VCaP (cell line): Measurements from ENCODE around the gene DUSP8.
A peak's percentile ranks its signal among the peaks of the same experiment; 100 is the strongest.
"Not testable (repeated sequence)": the region's sequence is repeated elsewhere in the genome, so short reads cannot be mapped to it uniquely, and the experiment has no call there.

Source experiments
- H3K27ac ChIP-seq: fragments of 450-650 bp; 2 replicates; pipeline ENCODE4 v1.5.1; 2017
- CTCF ChIP-seq: fragments of 450-650 bp; conservative IDR thresholded peaks from 2 replicates; pipeline ENCODE4 v1.5.1; 2017; ENCODE audit warnings: mild to moderate bottlenecking, moderate library complexity

Gene DUSP8

GRCh38 chr11:1589996-1590395 is 17.9 kb upstream of the DUSP8 start:
- H3K27ac ChIP-seq, result no peak overlapping the region
- no peak for TF ChIP-seq CTCF

DNA sequence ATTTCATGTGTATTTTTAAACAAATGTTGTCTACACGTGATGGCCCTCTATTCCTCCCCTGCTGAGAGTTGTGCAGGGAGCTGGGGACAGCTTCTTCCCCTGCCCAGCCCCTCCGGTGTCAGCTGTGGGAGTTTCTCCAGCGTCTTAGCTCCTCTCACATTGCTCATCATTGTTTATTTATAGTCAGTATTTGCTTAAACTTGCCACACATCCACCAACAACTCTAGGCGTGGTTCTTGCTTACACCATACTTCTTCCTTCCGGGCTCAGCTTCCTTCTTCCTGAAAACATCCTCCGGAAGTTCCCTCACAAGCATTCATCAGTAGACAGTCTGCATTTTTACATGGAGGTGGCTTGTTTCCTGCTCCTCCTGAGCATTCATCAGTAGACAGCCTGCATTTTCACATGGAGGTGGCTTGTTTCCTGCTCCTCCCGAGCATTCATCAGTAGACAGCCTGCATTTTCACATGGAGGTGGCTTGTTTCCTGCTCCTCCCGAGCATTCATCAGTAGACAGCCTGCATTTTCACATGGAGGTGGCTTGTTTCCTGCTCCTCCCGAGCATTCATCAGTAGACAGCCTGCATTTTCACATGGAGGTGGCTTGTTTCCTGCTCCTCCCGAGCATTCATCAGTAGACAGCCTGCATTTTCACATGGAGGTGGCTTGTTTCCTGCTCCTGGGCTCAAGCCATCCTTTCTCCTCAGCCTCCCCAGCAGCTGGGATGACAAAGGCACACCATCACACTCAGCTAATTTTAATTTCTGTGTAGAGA is 17.3 kb upstream of the DUSP8 start:
- not testable (repeated sequence) for H3K27ac ChIP-seq

GRCh38 chr11:1586699-1587098 is 14.6 kb upstream of the DUSP8 start:
- no peak for TF ChIP-seq CTCF
- H3K27ac ChIP-seq, result no peak overlapping the region

GRCh38 chr11:1584661-1585370 is 12.7 kb upstream of the DUSP8 start, which contains the start of gene KRTAP5-1:
KRTAP5-1 (minus strand) TSS chr11:1585283; CDS start chr11:1585249, 34 bp downstream.
- not testable (repeated sequence) for H3K27ac ChIP-seq

GRCh38 chr11:1582909-1583308 is 10.8 kb upstream of the DUSP8 start:
- not testable (repeated sequence) for H3K27ac ChIP-seq

GRCh38 chr11:1581976-1582375 is 9.9 kb upstream of the DUSP8 start:
- no peak for TF ChIP-seq CTCF
- H3K27ac ChIP-seq, result no peak overlapping the region

GRCh38 chr11:1576825-1577224 is 4.8 kb upstream of the DUSP8 start:
- H3K27ac ChIP-seq, result no peak overlapping the region
- no peak for TF ChIP-seq CTCF

DNA sequence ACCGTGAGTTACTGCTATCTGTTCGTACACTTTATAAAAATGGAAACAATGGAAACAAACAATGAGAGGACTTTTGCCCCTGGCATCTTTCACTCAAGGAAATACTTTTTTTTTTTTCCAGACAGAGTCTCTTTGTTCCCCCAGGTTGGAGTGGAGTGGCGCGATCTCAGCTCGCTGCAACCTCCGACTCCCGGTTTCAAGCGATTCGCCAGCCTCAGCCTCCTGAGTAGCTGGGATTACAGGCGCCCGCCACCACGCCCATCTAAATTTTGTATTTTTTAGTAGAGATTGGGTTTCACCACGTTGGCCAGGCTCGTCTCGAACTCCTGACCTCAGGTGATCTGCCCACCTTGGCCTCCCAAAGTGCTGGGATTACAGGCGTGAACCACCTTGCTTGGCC is 3.7 kb upstream of the DUSP8 start:
- not testable (repeated sequence) for H3K27ac ChIP-seq

DNA sequence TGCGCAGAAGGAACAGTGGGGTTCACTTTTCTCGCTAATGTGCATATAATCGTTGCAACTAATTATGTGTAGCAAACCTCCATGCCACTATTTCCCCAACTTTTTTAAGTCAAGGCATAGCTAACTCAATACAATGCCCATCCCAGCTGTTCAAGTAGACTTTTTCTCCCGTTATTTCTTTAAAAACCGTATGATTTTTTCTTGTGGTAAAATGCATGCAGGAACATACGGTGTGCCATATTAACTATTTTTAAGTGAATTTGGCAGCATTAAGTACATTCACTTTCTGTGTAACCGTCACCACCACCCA is 2.8 kb upstream of the DUSP8 start:
- no peak; the same call in none of the 2 replicates for TF ChIP-seq CTCF
- peak overlapping the region; percentile 84 for H3K27ac ChIP-seq
